DOHH2 (cell line): ENCODE results near the gene MGMT.

Source experiments
- CTCF ChIP-seq: fragments of 200-600 bp; sonication (generic); IDR thresholded peaks from one replicate; pipeline ENCODE4 v1.5.1; 2014; ENCODE audit warnings: antibody characterized with exemption, mild to moderate bottlenecking, low read depth, low read length; ENCODE audit not compliant: poor library complexity, severe bottlenecking
- EZH2phosphoT487 ChIP-seq: fragments of 200-600 bp; sonication (generic); IDR thresholded peaks from 2 replicates; pipeline ENCODE4 v1.6.1; 2017; ENCODE audit warnings: borderline replicate concordance, mild to moderate bottlenecking, antibody characterized with exemption, low read length, moderate library complexity, mixed read lengths

- no peak for TF ChIP-seq CTCF
- no peak for TF ChIP-seq EZH2phosphoT487
Observed at GRCh38 chr10:129743738-129744133, 276.7 kb downstream of the MGMT start.
